ENCODE data around the gene DHRS9.

DHRS9 gene

DNA sequence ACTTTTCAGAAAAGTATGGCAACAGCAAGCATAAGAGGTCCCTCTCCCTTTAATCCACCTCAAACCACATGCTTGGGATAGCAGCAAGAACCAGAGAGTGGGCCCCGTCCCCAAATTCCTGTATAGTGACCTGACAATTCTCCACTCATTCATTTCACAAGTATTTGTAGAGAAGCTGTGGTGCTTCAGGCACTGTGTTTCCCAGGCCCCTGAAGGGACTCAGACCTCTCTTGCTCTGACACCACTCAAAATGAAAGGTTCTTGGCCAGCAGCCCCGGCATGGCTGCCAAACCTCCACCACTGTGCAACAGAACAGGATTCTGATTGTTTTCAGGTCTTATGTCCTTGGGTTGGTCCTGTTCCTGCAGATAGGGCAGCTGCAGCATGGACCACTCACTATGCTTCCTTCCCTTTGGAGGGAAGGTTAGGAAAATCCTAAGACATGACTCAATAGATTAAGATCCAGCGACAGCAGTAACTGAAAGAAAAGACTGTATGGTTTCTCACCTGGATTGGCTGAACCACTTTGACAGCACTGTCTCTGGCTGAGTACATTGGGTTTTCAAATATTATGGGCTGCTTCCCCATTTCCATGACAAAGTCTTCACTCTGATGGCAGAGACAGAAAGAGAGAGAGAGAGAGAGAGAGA is 67.6 kb downstream of the DHRS9 start:
- DNase-seq: no peak

DNA sequence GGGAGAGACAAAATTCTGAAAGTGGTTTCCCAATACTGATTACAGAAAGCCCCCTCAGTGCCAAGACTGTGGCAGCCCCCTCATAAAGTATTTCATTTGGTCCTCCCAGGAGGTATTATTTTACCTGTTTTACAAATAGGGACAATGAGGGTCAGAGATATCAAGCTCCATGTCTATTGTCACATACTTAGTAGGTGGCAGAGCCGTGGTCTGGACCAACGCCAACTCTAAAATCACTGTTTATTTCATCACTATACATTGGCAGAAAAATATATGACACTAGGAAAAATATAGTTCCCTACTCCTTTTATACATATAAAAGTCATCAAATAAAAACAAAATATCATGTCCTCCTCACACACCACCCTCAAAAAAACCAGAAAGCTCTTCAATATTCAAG is 68.6 kb downstream of the DHRS9 start:
- DNase-seq: no peak

DNA sequence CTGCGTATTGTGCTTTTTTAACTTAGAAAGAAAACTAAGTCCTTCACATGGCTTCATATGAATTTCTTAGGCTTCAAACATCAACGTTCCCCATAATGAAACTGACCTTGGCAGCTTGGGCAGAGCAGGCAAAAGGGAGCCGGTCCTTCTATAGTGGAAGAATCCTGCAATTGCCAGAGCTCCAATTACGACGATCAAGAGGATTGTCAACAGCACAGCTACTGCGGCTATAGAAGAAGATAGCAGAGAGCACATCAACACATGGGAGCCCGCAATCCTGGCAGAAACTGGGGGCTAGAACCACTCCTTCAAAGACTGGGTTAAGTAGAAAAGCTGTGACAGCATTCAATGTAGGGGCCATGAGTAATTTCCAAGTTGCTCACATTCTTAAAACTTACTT is 69.8 kb downstream of the DHRS9 start:
- DNase-seq: no peak

DNA sequence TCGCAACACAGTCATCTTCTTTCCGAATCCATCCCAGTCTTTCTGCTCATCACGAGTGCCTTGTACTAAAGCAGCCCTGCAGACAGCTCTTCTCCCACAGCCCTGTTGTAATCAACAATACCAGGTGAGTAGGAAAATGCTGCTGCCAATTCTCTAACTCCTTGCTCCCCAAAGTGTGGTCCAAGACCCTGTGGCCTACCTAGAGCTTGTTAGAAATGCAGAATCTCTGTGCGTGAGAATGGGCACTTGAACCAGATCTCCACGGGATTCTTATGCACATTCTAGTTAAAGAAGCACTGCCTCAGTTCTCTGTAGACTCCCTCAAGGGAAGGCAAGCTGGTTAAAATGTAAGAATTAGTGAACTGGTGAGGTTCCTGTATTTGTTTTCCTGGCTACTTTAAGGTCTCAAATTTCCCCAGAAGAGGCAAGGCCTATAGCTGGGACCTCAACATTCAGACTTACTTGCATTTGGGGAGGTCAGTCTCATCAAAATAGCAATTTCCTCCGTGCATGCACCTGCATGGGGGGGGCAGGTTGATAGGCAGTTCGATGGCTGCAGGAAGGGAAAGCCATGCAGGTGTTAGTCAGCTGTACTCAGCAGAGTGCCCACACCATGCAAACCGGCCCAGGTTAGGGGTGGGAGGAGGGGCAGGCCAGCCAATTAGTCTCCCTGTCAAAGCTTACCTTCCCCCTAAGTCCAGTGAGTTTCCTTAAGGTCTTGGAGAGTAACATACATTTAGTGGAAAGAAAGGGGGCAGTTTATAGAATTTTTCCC is 70.8 kb downstream of the DHRS9 start:
- DNase-seq: no peak

DNA sequence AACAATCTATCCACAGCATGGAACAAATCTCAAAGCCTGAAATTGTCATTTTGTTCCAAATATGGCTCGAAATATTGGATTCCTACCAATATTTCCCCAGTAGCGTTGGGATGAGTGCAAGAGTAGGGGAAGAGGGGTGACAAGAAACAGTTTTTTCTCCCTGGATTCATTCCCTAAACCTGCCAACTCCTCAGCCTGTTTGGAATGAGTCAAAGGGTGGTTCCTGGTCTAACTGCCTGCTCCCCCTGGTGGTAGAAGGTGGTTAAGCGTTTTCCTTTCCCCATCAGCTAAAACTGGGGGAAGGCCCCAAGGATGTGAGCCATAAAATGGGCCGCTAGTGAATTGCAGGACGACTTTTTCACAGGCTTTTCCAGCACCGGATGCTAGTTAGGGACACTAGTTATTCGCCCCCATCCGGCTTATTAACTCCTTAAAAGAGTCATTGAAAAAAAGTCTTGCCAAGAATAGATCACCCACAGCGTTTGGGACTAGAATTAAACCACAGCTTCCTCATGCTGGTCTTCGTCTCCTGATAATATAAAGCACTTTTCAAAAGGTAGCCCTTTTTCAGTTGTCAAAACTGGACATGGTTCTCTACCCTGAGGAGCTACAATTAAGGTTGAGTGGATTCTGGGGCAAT is 72.5 kb downstream of the DHRS9 start:
- peak; percentile 46 for DNase-seq

DNA sequence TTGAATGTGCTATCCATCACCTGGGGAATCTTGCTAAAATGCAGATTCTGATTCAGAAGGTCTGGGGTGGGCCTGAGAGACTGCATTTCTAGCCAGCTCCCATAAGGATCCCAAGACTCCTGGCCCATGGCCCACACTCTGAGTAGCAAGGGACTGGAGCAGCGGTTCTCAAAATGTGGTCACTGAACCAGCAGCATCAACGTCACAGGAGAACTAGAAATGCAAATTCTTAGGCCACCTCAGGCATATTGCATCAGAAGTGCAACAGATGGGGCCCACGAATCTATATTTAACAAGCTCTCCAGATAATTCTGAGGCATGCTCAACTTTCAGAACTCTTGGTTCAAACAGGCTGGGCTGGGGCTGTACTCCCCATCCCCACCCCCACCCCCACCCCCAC is 74.6 kb downstream of the DHRS9 start:
- DNase-seq: no peak

All from right forelimb (tissue), 1 donor.